Fibroblast of skin of left quadriceps (primary cell): Measurements from ENCODE around the gene MISP3.

Experiments used
- DNase-seq, 2 experiments: peaks; one replicate each; pipeline ENCODE4 v3.0.0-alpha.2; 2013; ENCODE audit warnings: low read depth in 2 of 2

MISP3 gene

GRCh38 chr19:14053500-14053899 lies 19.1 kb upstream of the MISP3 start:
- no peak for DNase-seq

GRCh38 chr19:14054099-14054498 lies 18.5 kb upstream of the MISP3 start:
- DNase-seq, result no peak

GRCh38 chr19:14054721-14055120 lies 17.9 kb upstream of the MISP3 start:
- no peak for DNase-seq

- no peak for DNase-seq
Observed at GRCh38 chr19:14055396-14055795, 17.2 kb upstream of the MISP3 start.

GRCh38 chr19:14056069-14056666 lies 16.4 kb upstream of the MISP3 start:
- DNase-seq, result no peak

- no peak for DNase-seq
Observed at GRCh38 chr19:14056741-14057356, 15.7 kb upstream of the MISP3 start.

GRCh38 chr19:14058182-14059092 lies 14.1 kb upstream of the MISP3 start:
- DNase-seq, result no peak

GRCh38 chr19:14059093-14059480 lies 13.5 kb upstream of the MISP3 start:
- DNase-seq, result no peak

GRCh38 chr19:14059652-14060155 lies 12.9 kb upstream of the MISP3 start:
- DNase-seq, result no peak

- DNase-seq, result no peak
Observed at GRCh38 chr19:14061081-14061749, 11.4 kb upstream of the MISP3 start.

GRCh38 chr19:14061751-14062557 lies 10.6 kb upstream of the MISP3 start, which contains the start of gene PALM3:
Gene PALM3, minus strand, starts transcription at chr19:14062076. Its CDS starts 96 bp downstream, at chr19:14061980.
- no peak for DNase-seq

GRCh38 chr19:14062558-14062855 lies 10.1 kb upstream of the MISP3 start:
- no peak for DNase-seq

GRCh38 chr19:14063105-14063504 lies 9.5 kb upstream of the MISP3 start:
- no peak for DNase-seq

- no peak for DNase-seq
Observed at GRCh38 chr19:14066134-14066533, 6.5 kb upstream of the MISP3 start.

- DNase-seq, result no peak
Observed at GRCh38 chr19:14070268-14071050, 2.1 kb upstream of the MISP3 start.

GRCh38 chr19:14073261-14073924 lies 807 bp downstream of the MISP3 start:
- peak; percentile 22 to 31 for DNase-seq

- no peak for DNase-seq
Observed at GRCh38 chr19:14073925-14074838, 1.6 kb downstream of the MISP3 start.

GRCh38 chr19:14078411-14078810 lies 5.8 kb downstream of the MISP3 start:
- DNase-seq, result no peak
